Mesodermal cell (in vitro differentiated cells): ENCODE results near the gene NPBWR2.

Experiments
- H3K27ac ChIP-seq: 2 replicates; pipeline ENCODE4 v1.7.0; 2013; ENCODE audit warnings: mild to moderate bottlenecking, low read depth, low read length, moderate library complexity; ENCODE audit not compliant: severe bottlenecking
- H3K36me3 ChIP-seq: 2 replicates; pipeline ENCODE4 v1.7.1; 2013; ENCODE audit warnings: mild to moderate bottlenecking, low read length, moderate library complexity; ENCODE audit not compliant: control insufficient read depth, insufficient read depth
- H3K4me1 ChIP-seq: one replicate; pipeline ENCODE4 v1.7.1; 2013; ENCODE audit warnings: mild to moderate bottlenecking, low read length; ENCODE audit not compliant: insufficient read depth, control insufficient read depth, poor library complexity, severe bottlenecking
- H3K4me3 ChIP-seq: 2 replicates; pipeline ENCODE4 v1.7.0; 2013; ENCODE audit warnings: low read length, control low read depth, mild to moderate bottlenecking; ENCODE audit not compliant: insufficient read depth, poor library complexity, severe bottlenecking; ENCODE audit errors: extremely low read depth
- H3K9me3 ChIP-seq: 2 replicates; pipeline ENCODE4 v1.7.1; 2013; ENCODE audit warnings: mild to moderate bottlenecking, low read length, moderate library complexity; ENCODE audit not compliant: control insufficient read depth
- WGBS, 2 experiments: methylation state at CpG; one replicate each; pipeline ENCODE4 v1.1.5; 2013; ENCODE audit warnings: missing lambda C conversion rate in 2 of 2; ENCODE audit not compliant: insufficient coverage in 2 of 2; 5-methylcytosine and 5-hydroxymethylcytosine counted together

NPBWR2 gene

GRCh38 chr20:64076061-64076997, 31.0 kb downstream of the NPBWR2 start:
- Histone ChIP-seq H3K9me3 (no peaks in the 10 kb centered on the region), H3K4me1 (peaks cover 8% of the 10 kb centered on the region), H3K36me3 (peaks cover 7% of the 10 kb centered on the region), H3K27ac (no peak overlapping the region), H3K4me3 (no peak overlapping the region)
- 95 to 96% methylated on average over 13 to 14 of the region's 22 CpGs for WGBS, 2 experiments

- peaks cover 7% of the 10 kb centered on the region for H3K36me3 ChIP-seq
- peaks cover 8% of the 10 kb centered on the region for H3K4me1 ChIP-seq
- H3K9me3 ChIP-seq: no peaks in the 10 kb centered on the region
- H3K27ac ChIP-seq: no peak overlapping the region
- H3K4me3 ChIP-seq: no peak overlapping the region
- 86 to 90% methylated on average over 7 to 8 of the region's 12 CpGs for WGBS, 2 experiments
Observed at GRCh38 chr20:64075556-64075955, 31.8 kb downstream of the NPBWR2 start.

GRCh38 chr20:64074963-64075362, 32.4 kb downstream of the NPBWR2 start:
- Histone ChIP-seq H3K36me3 (peaks cover 7% of the 10 kb centered on the region), H3K9me3 (no peaks in the 10 kb centered on the region), H3K4me1 (peaks cover 8% of the 10 kb centered on the region), H3K27ac (no peak overlapping the region), H3K4me3 (no peak overlapping the region)
- WGBS, 2 experiments: 93 to 95% methylated on average over 8 of the region's 8 CpGs

GRCh38 chr20:64074184-64074789, 33.1 kb downstream of the NPBWR2 start:
- H3K36me3 ChIP-seq: peaks cover 7% of the 10 kb centered on the region
- H3K4me3 ChIP-seq: no peak overlapping the region
- H3K27ac ChIP-seq: no peak overlapping the region
- no peaks in the 10 kb centered on the region for H3K9me3 ChIP-seq
- 94 to 96% methylated on average over 28 of the region's 28 CpGs for WGBS, 2 experiments
- peaks cover 8% of the 10 kb centered on the region for H3K4me1 ChIP-seq

- H3K27ac ChIP-seq: no peak overlapping the region
- H3K4me1 ChIP-seq: peaks cover 4% of the 10 kb centered on the region
- peaks cover 7% of the 10 kb centered on the region for H3K36me3 ChIP-seq
- WGBS, 2 experiments: 95 to 97% methylated on average over 23 to 37 of the region's 37 CpGs
- no peaks in the 10 kb centered on the region for H3K9me3 ChIP-seq
- H3K4me3 ChIP-seq: no peak overlapping the region
Observed at GRCh38 chr20:64073476-64074183, 33.7 kb downstream of the NPBWR2 start.

GRCh38 chr20:64072498-64073063, 34.8 kb downstream of the NPBWR2 start:
- Histone ChIP-seq H3K36me3 (peaks cover 7% of the 10 kb centered on the region), H3K27ac (no peak overlapping the region)
- 93 to 96% methylated on average over 11 to 13 of the region's 14 CpGs for WGBS, 2 experiments

GRCh38 chr20:64071341-64072332, 35.7 kb downstream of the NPBWR2 start:
- H3K36me3 ChIP-seq: peaks cover 7% of the 10 kb centered on the region
- WGBS, 2 experiments: 94 to 95% methylated on average over 26 to 30 of the region's 30 CpGs
- H3K4me3 ChIP-seq: no peak overlapping the region
- H3K27ac ChIP-seq: no peak overlapping the region
- no peaks in the 10 kb centered on the region for H3K9me3 ChIP-seq
- no peaks in the 10 kb centered on the region for H3K4me1 ChIP-seq

More at GRCh38 chr20:64072498-64073063, 34.8 kb downstream of the NPBWR2 start:
- Histone ChIP-seq H3K4me1 (no peaks in the 10 kb centered on the region), H3K9me3 (no peaks in the 10 kb centered on the region), H3K4me3 (no peak overlapping the region)

- no peaks in the 10 kb centered on the region for H3K4me1 ChIP-seq
- H3K4me3 ChIP-seq: no peak overlapping the region
- H3K36me3 ChIP-seq: peaks cover 7% of the 10 kb centered on the region
- 96 to 97% methylated on average over 28 to 29 of the region's 31 CpGs for WGBS, 2 experiments
- no peaks in the 10 kb centered on the region for H3K9me3 ChIP-seq
- H3K27ac ChIP-seq: no peak overlapping the region
Observed at GRCh38 chr20:64070244-64070993, 36.9 kb downstream of the NPBWR2 start.

- WGBS, 2 experiments: 50 to 71% methylated on average over 10 to 14 of the region's 14 CpGs
- Histone ChIP-seq H3K4me3 (no peak overlapping the region), H3K27ac (no peak overlapping the region)
Observed at GRCh38 chr20:64069614-64070243, 37.6 kb downstream of the NPBWR2 start.

More at GRCh38 chr20:64069614-64070243, 37.6 kb downstream of the NPBWR2 start:
- Histone ChIP-seq H3K4me1 (peaks cover 3% of the 10 kb centered on the region), H3K36me3 (peaks cover 7% of the 10 kb centered on the region), H3K9me3 (no peaks in the 10 kb centered on the region)
